ENCODE data around the gene ARAP1.
A peak's percentile ranks its signal among the peaks of the same experiment; 100 is the strongest.

Gene ARAP1

GRCh38 chr11:72773291-72773690, 21.1 kb upstream of the ARAP1 start:
- Histone ChIP-seq H3K27me3 (ENCODE audit: insufficient read depth, low read depth, severe bottlenecking) (no peaks in the 10 kb centered on the region), H3K4me3 (ENCODE audit: low read depth, low read length) (no peak overlapping the region), H3K27ac (no peak overlapping the region), H3K36me3 (peaks cover 5% of the 10 kb centered on the region; the same call in 1 of the 2 replicates), H3K9me3 (ENCODE audit: severe bottlenecking) (no peaks in the 10 kb centered on the region)
- no peak for TF ChIP-seq CTCF (IDR thresholded peaks at IDR 0.05; ENCODE audit: low read depth, low read length)
- peak; percentile 39 for DNase-seq

- peaks cover 2% of the 10 kb centered on the region; the same call in 1 of the 2 replicates for H3K36me3 ChIP-seq
- H3K27ac ChIP-seq: no peak overlapping the region
- no peak for TF ChIP-seq CTCF (IDR thresholded peaks at IDR 0.05; ENCODE audit: low read depth, low read length)
- no peaks in the 10 kb centered on the region for H3K27me3 ChIP-seq (ENCODE audit: insufficient read depth, low read depth, severe bottlenecking)
- no peak overlapping the region for H3K4me3 ChIP-seq (ENCODE audit: low read depth, low read length)
- no peak for DNase-seq
- no peaks in the 10 kb centered on the region for H3K9me3 ChIP-seq (ENCODE audit: severe bottlenecking)
Measured at GRCh38 chr11:72772059-72772458, 19.9 kb upstream of the ARAP1 start.

GRCh38 chr11:72771507-72771906, 19.3 kb upstream of the ARAP1 start:
- no peaks in the 10 kb centered on the region for H3K27me3 ChIP-seq (ENCODE audit: insufficient read depth, low read depth, severe bottlenecking)
- H3K9me3 ChIP-seq (ENCODE audit: severe bottlenecking): no peaks in the 10 kb centered on the region
- peaks cover 2% of the 10 kb centered on the region; the same call in 1 of the 2 replicates for H3K36me3 ChIP-seq
- H3K27ac ChIP-seq: no peak overlapping the region
- TF ChIP-seq CTCF (IDR thresholded peaks at IDR 0.05; ENCODE audit: low read depth, low read length): no peak
- DNase-seq: no peak
- no peak overlapping the region for H3K4me3 ChIP-seq (ENCODE audit: low read depth, low read length)

GRCh38 chr11:72770799-72771198, 18.6 kb upstream of the ARAP1 start:
- no peak for TF ChIP-seq CTCF (IDR thresholded peaks at IDR 0.05; ENCODE audit: low read depth, low read length)
- no peaks in the 10 kb centered on the region for H3K27me3 ChIP-seq (ENCODE audit: insufficient read depth, low read depth, severe bottlenecking)
- no peaks in the 10 kb centered on the region; the same call in 1 of the 2 replicates for H3K36me3 ChIP-seq
- no peak overlapping the region for H3K4me3 ChIP-seq (ENCODE audit: low read depth, low read length)
- H3K9me3 ChIP-seq (ENCODE audit: severe bottlenecking): no peaks in the 10 kb centered on the region
- H3K27ac ChIP-seq: no peak overlapping the region
- no peak for DNase-seq

- Histone ChIP-seq H3K27me3 (ENCODE audit: insufficient read depth, low read depth, severe bottlenecking) (no peaks in the 10 kb centered on the region), H3K36me3 (no peaks in the 10 kb centered on the region), H3K9me3 (ENCODE audit: severe bottlenecking) (no peaks in the 10 kb centered on the region), H3K27ac (no peak overlapping the region), H3K4me3 (ENCODE audit: low read depth, low read length) (no peak overlapping the region)
- no peak for DNase-seq
- no peak for TF ChIP-seq CTCF (IDR thresholded peaks at IDR 0.05; ENCODE audit: low read depth, low read length)
Measured at GRCh38 chr11:72769680-72770079, 17.5 kb upstream of the ARAP1 start.

- no peak for TF ChIP-seq CTCF (IDR thresholded peaks at IDR 0.05; ENCODE audit: low read depth, low read length)
- Histone ChIP-seq H3K36me3 (no peaks in the 10 kb centered on the region), H3K27ac (no peak overlapping the region), H3K27me3 (ENCODE audit: insufficient read depth, low read depth, severe bottlenecking) (no peaks in the 10 kb centered on the region), H3K9me3 (ENCODE audit: severe bottlenecking) (no peaks in the 10 kb centered on the region), H3K4me3 (ENCODE audit: low read depth, low read length) (no peak overlapping the region)
- no peak for DNase-seq
Measured at GRCh38 chr11:72768581-72768980, 16.4 kb upstream of the ARAP1 start.

All from WERI-Rb-1 (cell line).